GM19351 (cell line): ENCODE measurements around the gene PLEKHG7.

Experiments used
- ATAC-seq: cut with Tn5 transposase; IDR thresholded peaks from one replicate; pipeline ENCODE4 v1.9.1; 2021; ENCODE audit warnings: mild to moderate bottlenecking, moderate library complexity; ENCODE audit not compliant: unreplicated experiment

The PLEKHG7 gene

DNA sequence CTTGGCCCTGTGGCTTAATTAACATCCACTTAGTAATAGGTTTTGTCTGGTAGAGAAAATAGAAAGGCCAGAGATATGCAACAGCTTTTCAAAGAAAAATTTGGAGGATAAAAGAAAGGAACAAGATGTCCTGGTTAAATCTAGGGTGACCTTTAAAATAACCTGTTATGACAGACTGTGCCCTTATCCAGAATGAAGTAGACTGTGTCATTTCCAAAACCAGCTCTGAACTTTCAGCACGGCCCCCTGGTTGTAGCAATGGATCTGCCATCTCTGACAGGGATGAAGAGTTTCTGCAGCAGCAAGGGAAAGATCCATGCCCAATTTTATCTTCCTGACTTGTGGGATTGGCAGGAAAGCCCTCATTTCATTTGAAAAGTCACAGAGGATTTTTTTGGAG is 5.1 kb downstream of the PLEKHG7 start:
- no peak for ATAC-seq

DNA sequence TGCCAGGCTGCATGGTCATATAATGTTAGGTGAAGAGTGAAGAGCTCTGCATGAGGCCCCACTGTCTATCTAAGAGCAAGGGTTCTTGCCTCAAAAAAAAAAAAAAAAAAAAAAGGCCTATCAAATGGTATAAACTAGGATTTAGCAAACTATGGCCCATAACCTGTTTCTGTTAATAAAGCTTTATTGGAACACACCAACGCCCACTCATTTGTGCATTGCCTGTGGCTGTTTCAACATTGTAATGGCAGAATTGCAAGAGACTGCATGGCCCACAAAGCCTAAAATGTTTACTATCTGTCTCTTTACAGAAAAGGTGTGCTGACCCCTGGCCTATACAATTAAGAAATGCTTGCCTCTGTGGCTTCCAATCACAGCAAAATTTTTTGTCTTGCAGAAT is 12.8 kb downstream of the PLEKHG7 start:
- ATAC-seq: no peak

DNA sequence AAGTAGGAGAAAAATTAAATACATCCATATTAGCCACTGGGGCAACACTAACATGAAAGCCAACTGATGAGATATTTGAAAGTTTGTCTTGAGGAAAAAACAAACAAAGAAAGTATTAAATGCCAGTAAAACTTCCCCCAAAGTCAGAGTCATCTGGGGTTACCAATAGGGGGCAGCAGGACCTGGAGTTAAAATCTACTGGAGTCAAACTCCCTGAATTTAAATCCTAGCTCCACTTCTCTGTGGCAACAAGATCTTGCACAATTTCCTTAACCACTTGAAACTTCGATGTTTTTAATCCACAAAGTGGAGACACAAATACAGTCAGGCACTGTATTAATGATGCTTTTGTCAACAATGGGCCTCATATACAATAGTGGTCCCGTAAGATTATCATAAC is 14.4 kb downstream of the PLEKHG7 start:
- ATAC-seq: no peak

DNA sequence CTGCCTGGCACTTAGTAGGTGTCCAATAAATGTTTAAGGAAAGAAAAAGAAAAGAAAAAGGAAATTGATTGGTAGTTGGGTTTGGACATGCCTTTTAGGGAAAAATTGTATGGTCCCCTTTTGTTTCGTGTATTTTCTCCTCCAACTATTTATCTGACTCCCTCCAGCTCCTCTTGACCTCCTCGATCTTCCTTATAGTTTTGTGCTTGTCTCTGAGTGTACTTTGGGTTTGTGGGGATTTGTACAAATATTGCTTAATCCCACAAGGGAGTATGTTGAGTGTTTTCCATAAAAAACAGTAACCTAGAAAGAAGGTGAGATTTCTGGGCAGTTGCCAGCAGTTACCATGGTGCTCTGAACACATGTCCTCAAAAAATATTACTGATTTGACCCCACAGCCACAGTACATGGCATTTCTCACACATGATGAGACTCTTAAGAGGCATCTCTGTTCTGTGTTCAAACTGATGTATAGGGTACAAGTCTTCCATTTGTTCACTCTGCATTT is 15.7 kb downstream of the PLEKHG7 start:
- no peak for ATAC-seq

DNA sequence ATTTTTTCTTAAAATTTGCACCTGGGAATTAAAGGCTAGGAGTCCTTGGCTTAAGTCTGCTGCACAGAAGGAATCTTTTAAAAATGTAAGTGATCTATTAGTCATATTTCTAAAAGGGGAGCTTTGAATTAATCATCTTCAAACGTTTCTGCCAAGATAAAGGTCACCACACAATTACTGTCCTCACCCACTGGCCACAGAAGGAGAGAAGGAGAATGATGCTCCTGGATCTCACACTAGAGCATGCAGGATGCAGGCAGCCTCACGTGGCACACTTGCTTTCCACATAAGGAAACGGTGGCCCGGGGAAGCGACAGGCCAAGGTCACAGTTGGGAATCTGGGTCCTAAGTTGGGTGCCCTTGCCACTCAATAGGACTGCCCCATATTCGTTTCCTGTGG is 16.9 kb downstream of the PLEKHG7 start:
- ATAC-seq: no peak

DNA sequence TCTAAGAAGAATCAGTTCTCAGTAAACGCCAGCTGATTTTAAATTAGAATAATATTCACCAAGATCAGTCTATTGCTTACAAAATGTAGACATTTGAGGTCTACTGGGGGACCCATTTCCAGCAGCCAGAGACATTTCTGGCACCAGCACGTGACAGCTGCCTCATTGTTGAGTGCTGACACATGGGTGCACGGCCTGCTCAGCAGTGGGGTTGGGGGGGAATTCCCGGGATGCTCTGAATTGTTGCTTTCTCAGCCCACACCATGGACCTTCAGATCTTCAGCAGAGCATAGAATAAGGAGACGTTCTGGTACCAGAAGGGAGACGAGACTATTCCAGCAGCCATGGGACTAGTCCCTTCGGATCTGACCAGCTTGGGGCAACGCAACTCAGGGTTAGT is 18.3 kb downstream of the PLEKHG7 start:
- no peak for ATAC-seq

DNA sequence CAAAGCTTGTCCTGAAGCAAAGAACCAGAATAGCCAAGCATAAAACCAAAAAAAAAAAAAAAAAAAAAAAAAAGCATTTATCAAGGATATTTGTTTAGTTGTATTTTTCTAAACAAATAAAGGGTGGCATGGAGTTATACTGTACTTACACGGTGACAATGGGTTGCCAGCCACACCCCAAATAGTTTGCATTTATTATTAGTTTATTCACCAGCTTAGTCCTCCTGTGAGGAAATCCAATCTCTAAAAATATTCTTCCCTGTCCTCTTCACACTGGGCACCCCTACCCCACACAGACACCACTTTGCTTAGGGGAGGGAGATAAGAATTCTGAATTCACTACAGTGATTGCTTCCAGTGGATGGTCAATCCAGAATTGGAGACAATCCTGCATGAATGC is 18.9 kb downstream of the PLEKHG7 start:
- no peak for ATAC-seq

DNA sequence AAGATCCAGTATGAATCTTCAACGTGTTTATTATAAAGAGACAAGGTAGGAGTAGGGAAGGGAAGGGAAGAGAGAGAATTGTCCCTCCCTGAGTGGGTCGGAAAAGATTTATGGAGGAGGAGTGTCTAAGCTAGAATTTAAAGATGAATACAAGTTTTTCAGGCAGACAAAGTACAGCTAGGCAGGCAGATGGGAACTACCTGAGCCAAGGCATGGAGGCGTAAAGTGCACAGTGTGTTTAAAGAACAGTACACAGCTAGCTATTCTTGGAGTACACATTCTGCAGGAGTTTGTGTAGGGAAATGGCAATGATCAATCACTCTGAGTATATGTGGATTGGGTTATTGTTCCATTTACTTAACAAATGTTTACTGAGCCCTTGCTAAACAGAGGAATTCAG is 20.1 kb downstream of the PLEKHG7 start:
- ATAC-seq: no peak

DNA sequence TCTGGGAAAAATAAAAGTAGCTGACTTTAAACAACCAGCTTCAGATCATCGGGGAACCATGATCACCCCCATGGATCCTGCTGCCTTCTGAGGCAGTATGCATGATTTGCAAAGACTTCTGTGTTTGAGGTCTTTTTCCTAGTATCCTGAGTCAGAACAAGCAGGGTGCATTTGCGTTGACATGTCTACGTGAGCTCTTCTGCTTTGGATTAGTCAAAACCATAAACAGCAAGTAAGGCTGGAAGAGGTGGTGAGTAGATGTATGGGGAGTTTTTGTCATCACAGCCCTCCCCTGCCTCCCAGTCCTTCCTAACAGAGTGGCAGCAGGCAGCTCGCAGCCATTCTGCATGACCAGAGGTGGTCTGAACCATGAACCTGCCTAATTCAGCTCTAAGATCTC is 24.1 kb downstream of the PLEKHG7 start:
- ATAC-seq: no peak

DNA sequence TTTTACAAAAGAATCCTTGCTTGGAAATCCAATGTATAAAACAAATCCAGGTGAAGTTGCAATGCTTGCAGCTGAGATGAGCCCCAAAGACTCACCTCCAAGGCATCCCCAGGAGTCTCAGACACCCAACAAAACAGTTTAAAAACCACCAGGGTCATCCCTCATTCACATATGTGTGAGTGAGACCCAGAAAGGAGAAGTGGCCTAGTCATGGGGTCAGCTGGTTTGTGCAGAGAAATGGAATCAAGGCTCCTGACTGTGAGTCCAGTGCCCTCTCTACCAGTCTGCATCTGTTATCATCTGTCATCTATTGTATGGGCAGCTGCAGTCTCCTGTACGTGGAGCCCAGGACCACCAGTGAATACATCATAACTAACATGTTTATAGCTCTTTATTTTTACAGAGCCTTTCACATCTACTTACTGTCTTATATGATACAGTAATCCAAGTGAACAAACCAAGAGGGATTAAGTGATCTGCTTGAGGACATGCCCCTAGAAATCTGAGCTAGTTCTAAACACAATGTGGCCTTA is 27.1 kb downstream of the PLEKHG7 start:
- ATAC-seq: peak; percentile 63

DNA sequence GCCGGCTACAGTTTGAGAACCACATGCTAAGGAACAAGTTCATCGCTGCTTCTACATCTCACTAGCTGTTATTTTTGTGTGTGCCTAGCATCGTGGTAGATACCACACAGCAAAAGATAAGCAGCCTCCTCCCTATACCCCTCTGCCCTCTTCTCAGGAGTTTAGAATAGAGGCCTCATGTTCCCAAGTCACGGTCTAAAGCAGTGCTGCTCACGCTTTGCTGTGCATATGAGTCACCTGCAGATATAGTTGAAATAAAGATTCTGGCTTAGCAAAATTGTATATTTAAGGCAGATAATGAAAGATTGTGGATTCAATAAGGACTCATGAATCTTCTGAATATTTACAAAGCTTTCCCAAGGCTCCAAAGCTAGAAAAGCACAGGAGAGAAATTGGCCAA is 28.0 kb downstream of the PLEKHG7 start:
- ATAC-seq: no peak

DNA sequence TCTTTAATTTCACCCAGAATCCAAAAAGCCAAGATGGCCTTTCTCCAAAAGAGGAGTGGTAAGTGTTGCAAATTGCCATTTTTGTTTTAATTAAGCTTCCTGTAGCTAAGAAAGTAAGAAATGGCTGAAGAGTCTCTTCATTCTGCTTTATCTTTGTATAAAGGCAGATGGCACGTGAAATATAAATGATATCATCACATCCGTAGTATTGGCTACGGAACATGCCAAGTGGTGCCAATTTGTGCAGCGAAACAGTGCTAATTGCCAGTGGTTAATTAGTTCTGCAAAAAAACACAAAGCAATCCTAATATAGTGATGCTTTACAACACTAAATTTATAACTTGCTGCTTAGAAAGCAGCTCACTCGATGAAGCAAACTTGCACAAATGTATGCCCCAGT is 29.4 kb downstream of the PLEKHG7 start:
- ATAC-seq: no peak

DNA sequence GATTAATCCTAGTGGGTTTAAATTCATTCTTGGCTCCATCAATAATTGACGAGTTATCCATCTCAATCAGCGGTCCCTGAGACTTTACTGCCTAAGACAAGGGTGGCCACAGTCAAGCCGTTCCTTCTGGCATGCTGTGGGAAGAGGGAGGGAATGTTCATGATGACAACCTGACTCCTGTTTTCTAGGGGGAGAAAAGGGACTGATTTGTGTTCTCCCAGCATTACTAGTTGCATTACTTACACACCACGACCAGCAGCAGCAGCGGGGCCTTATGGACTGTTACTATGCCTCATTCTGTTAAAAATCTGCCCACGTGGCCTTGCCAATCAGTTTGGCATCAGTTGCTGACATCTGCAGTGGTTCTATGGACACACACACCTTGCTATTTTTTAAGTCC is 29.9 kb downstream of the PLEKHG7 start:
- no peak for ATAC-seq

DNA sequence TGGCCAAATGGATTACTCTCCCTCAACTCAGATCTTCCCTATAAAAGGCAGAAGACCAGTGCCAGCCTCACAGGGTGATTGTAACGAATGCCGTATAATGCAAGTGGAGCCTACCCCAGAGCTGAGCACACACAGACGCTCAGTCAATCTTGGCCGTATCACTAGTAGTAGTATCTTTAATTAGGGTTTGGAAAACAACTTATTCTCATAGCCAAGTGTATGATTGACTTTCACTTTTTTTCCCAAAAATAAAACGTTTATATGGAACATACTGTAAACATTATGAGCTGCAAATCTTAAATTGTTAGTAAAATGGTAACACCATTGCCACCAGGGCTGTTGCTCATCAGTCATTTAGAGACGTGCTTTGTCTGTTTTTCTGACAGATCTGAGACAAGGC is 30.4 kb downstream of the PLEKHG7 start:
- no peak for ATAC-seq

DNA sequence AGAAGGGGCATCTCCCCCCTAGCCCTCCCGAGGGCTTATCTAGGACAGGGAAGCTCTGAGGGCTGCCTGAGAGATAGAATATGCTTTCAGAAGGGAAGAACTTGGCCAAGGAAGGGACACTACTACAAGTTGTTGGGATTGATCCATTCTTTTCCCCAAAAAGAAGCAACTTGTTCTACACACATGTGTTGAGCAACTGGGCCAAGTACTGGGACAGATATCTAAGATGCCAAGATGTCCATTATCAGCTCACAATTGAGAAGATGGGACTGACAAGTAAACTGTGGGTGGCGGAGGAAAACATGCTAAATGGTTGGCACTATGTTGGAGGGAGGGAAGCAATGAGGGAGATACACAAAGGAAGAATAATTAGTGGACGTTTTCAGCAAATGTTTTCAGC is 30.9 kb downstream of the PLEKHG7 start:
- no peak for ATAC-seq

DNA sequence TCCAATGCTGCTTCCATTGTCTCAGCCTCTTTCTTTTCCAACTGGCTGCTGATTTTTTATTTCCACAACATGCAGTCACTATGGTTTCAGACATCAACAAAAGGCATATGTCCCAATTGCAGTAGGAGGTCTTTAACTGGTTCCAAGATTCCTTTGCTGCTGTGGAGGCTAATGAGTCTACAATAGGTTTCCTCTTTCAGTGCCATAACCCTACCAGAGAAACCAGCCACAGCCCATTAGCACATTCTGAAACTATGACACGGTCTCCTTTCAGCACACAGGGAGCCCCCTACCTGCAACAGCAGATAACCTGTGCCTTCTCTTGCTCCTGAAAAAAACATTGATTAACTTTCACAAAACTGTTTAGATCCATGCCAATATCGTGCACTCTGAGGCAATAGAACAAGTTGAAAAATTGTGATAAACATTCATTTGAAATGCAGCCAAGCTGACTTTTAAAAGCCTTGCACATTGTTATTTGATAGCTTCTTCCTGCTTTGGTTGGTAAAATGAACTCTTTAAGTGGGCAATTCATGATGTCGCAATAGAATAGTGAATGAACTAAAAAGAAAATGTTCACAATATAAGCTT is 32.4 kb downstream of the PLEKHG7 start:
- peak; percentile 56 for ATAC-seq

DNA sequence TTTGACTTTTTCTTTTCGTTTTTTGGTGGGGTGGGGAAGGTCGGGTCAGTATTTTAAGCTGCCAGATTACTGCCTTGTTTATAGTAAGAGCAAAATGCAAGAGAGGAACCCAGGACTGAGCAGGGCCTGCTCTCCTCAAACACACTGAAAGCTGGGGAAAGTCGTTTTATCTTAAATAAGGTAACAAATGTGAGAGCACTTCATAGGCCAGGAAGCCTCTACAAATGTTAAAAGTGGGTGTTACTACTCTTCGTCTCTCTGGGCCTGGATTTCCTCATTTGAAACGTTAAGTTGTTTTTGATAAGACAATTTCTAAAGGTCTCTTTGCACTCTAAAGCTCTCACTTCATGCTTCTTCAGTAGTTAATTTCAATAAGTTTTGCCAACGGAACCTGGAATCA is 33.8 kb downstream of the PLEKHG7 start:
- ATAC-seq: no peak

DNA sequence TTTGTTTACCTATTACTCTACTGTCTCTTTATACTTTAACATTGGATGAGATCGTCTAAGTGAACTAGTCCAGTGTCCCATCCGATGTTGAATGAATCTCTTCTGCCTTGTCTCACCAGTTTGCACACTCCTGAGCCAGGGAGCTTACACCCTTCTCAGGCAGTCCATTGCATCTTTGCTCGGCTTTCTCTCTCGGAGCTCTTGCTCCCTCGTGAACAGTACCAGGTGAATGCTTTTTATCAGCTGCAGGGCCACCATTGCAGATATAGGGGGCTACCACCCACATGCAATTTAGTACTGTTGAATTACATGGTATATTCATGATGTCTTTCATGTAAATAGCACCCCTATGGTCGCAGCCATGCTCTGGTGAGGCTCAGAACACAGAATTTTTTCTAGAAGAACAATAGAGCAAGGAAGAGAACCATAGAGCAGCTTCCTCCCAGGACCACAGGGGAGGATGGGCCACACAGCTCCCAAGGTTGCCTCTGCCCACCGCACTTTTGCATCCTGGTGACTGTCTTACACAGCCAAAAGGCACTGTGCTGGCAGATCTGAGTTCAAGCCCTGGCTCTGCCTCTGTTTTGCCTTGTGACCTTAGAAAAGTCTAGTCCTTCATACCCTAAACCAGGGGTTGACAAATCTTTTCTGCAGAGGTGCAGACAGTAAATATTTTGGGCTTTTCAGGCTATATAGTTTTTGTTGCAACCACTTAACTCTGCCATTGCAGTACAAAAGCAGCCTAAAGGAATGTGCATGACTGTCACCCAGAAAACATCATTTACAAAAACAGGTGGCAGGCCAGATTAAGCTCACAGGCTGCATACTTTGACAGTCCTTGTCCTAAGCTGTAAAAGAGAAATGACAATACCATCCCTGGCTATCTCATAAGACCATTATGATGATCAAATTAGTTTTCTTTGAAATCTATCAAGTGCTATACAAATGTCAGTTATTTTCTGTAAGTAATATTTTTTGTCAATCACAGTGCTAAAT is 35.4 kb downstream of the PLEKHG7 start:
- ATAC-seq: no peak

DNA sequence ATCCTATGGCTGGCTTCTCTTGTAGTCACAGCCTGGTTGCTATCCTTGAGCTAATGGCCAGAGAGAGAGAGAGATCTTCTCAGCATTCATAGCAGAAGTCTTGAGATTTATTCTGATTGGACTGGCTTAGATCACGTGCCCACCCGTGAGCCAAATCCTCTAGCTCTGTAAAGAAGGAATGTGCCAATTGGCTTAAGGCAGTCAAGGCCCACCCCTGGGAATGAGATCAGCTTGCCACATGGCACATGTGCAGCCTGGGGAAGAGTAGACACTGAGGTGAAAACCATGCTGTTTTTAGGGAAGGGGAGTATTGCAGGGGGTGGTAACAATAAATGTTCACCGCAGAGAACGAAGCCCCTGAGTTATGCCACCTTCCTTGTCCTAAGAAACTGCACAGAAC is 36.3 kb downstream of the PLEKHG7 start:
- no peak for ATAC-seq

DNA sequence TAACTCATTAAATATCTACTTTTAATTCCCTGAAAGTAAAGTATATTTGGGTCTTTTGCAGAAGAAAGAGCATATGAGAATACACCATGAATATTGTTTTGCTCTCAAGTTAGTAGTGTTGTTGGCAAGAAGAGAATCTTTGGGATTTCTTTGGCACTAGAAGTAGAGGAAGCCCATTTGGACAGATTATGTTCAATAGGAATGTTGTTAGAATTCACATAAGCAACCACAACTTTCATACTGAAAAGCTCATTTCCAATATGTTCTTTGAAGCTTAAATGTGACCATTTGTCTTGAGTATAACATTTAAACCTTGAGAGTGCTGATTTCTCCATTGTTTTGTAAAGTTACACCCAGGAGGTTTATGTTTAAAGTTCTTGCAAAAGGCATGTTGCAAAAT is 37.6 kb downstream of the PLEKHG7 start:
- no peak for ATAC-seq

DNA sequence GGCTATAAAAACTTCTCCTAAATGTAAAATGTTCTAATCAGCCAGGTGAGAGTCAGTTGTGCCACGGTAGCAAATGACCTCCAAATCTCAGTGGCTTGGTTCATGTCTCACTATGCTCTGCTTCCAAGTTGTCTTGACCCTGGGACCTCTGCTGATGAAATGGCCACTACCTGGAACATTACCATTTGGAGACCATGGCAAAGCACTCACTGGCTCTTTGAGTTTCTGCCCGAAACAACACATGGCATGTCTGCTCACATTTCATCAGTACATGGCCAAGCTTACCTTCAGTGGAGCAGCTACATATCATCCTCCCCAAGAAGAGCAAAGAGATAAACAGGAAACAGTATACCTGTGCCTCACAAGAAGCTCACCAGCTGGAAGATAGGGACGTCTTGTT is 40.2 kb downstream of the PLEKHG7 start:
- ATAC-seq: no peak
